GM12891 (cell line): ENCODE data around the gene ARMH3.

Experiments
- PAX5 ChIP-seq: IDR thresholded peaks from 2 replicates; pipeline ENCODE4 v1.6.1; 2011; ENCODE audit warnings: low read length, moderate library complexity, mild to moderate bottlenecking; ENCODE audit not compliant: insufficient read depth, severe bottlenecking
- POLR2A ChIP-seq: IDR thresholded peaks from 2 replicates; pipeline ENCODE4 v1.6.1; 2011; ENCODE audit warnings: low read depth, low read length, control low read depth
- POLR2AphosphoS5 ChIP-seq: IDR thresholded peaks from 2 replicates; pipeline ENCODE4 v1.6.1; 2011; ENCODE audit warnings: low read depth, low read length, control low read depth
- POU2F2 ChIP-seq: IDR thresholded peaks from 2 replicates; pipeline ENCODE4 v1.6.1; 2011; ENCODE audit warnings: low read depth, mild to moderate bottlenecking, control low read depth, low read length, moderate library complexity
- TAF1 ChIP-seq: IDR thresholded peaks from 2 replicates; pipeline ENCODE4 v1.6.1; 2011; ENCODE audit warnings: low read depth, low read length, control low read depth

- no peak for TF ChIP-seq POLR2A
- no peak for TF ChIP-seq TAF1
- no peak for TF ChIP-seq PAX5
- TF ChIP-seq POLR2AphosphoS5, result no peak
- no peak for TF ChIP-seq POU2F2
These were observed 28.7 kb downstream of the ARMH3 start for GRCh38 chr10:102027261-102027660.
